GM23338 (cell line): Measurements from ENCODE around the gene TRAPPC3L. TPM values are rescaled to one million over a fixed set of nuclear protein-coding genes. Genes with fewer than 3 reads are reported as not detected.

ENCODE experiments used
- ATAC-seq: fragments of 200-7000 bp; cut with Tn5 transposase; 3 replicates; pipeline ENCODE4 v1.9.1; 2020
- DNase-seq: peaks from one replicate; pipeline ENCODE4 v3.0.0-alpha.2; 2015; ENCODE audit warnings: low spot score
- H2AFZ ChIP-seq: fragments of 200-600 bp; sonication (generic); 2 replicates; pipeline ENCODE4 v1.8.0; 2016; ENCODE audit warnings: antibody characterized with exemption, mild to moderate bottlenecking, moderate library complexity
- H3F3A ChIP-seq: fragments of 200-600 bp; sonication (generic); replicated peaks from 2 replicates; pipeline ENCODE4 v1.8.0; 2017; ENCODE audit warnings: antibody characterized with exemption, mixed run types, low read depth
- H3K27ac ChIP-seq: fragments of 200-600 bp; sonication (generic); 2 replicates; pipeline ENCODE4 v1.6.1; 2016; ENCODE audit warnings: low read depth
- H3K27me3 ChIP-seq: fragments of 200-600 bp; sonication (generic); 2 replicates; pipeline ENCODE4 v1.8.0; 2016; ENCODE audit warnings: mild to moderate bottlenecking, mixed run types, moderate library complexity; ENCODE audit not compliant: insufficient read depth
- H3K36me3 ChIP-seq: fragments of 200-600 bp; sonication (generic); 2 replicates; pipeline ENCODE4 v1.8.0; 2016; ENCODE audit warnings: mild to moderate bottlenecking; ENCODE audit not compliant: insufficient read depth
- H3K4me1 ChIP-seq: fragments of 200-600 bp; sonication (generic); 2 replicates; pipeline ENCODE4 v1.8.0; 2016; ENCODE audit warnings: mild to moderate bottlenecking, moderate library complexity; ENCODE audit not compliant: insufficient read depth
- H3K4me2 ChIP-seq: fragments of 200-600 bp; sonication (generic); 2 replicates; pipeline ENCODE4 v1.7.1; 2017; ENCODE audit warnings: mixed run types
- H3K4me3 ChIP-seq: fragments of 200-600 bp; sonication (generic); 2 replicates; pipeline ENCODE4 v1.6.1; 2016; ENCODE audit warnings: mixed run types
- H3K79me2 ChIP-seq: fragments of 200-600 bp; sonication (generic); replicated peaks from 2 replicates; pipeline ENCODE4 v1.8.0; 2017; ENCODE audit warnings: mild to moderate bottlenecking; ENCODE audit not compliant: insufficient read depth
- H3K9me2 ChIP-seq: fragments of 200-600 bp; sonication (generic); 2 replicates; pipeline ENCODE4 v1.8.0; 2017; ENCODE audit not compliant: insufficient read depth
- H4K20me1 ChIP-seq: fragments of 200-600 bp; sonication (generic); replicated peaks from 2 replicates; pipeline ENCODE4 v1.8.0; 2017; ENCODE audit warnings: mild to moderate bottlenecking; ENCODE audit not compliant: insufficient read depth
- H3K27ac Mint-ChIP-seq: 2 replicates; pipeline ENCODE4 v1.8.0; 2020; ENCODE audit warnings: inconsistent platforms, mild to moderate bottlenecking, moderate library complexity, mixed read lengths
- H3K27me3 Mint-ChIP-seq: 3 replicates; pipeline ENCODE4 v1.8.0; 2022; ENCODE audit warnings: low read depth, mild to moderate bottlenecking, moderate library complexity, mixed read lengths, inconsistent platforms; ENCODE audit not compliant: insufficient read depth, poor library complexity
- H3K36me3 Mint-ChIP-seq: 3 replicates; pipeline ENCODE4 v1.8.0; 2021; ENCODE audit warnings: low read depth, mild to moderate bottlenecking, inconsistent platforms, moderate library complexity, mixed read lengths
- H3K4me1 Mint-ChIP-seq: 3 replicates; pipeline ENCODE4 v1.8.0; 2020; ENCODE audit warnings: mild to moderate bottlenecking, inconsistent platforms, mixed read lengths
- H3K4me3 Mint-ChIP-seq: 3 replicates; pipeline ENCODE4 v1.8.0; 2021; ENCODE audit warnings: moderate library complexity, mild to moderate bottlenecking, inconsistent platforms, mixed read lengths
- H3K9me3 Mint-ChIP-seq: 3 replicates; pipeline ENCODE4 v1.8.0; 2020; ENCODE audit warnings: moderate library complexity, mild to moderate bottlenecking, inconsistent platforms, mixed read lengths
- EZH2 ChIP-seq: fragments of 200-600 bp; sonication (generic); IDR thresholded peaks from one replicate; pipeline ENCODE4 v1.8.0; 2017; ENCODE audit warnings: antibody characterized with exemption, mild to moderate bottlenecking, low read depth; ENCODE audit not compliant: unreplicated experiment
- EZH2phosphoT487 ChIP-seq: fragments of 200-600 bp; sonication (generic); IDR thresholded peaks from one replicate; pipeline ENCODE4 v1.8.1; 2018; ENCODE audit warnings: antibody characterized with exemption; ENCODE audit not compliant: unreplicated experiment
- JUNB ChIP-seq: IDR thresholded peaks from one replicate; pipeline ENCODE4 v1.6.1; 2016; ENCODE audit warnings: antibody characterized with exemption; ENCODE audit not compliant: unreplicated experiment
- NANOG ChIP-seq: IDR thresholded peaks from 2 replicates; pipeline ENCODE4 v1.6.1; 2016; ENCODE audit warnings: antibody characterized with exemption, borderline replicate concordance
- REST ChIP-seq: IDR thresholded peaks from one replicate; pipeline ENCODE4 v1.6.1; 2018; ENCODE audit warnings: antibody characterized with exemption; ENCODE audit not compliant: unreplicated experiment
- STAT1 ChIP-seq: IDR thresholded peaks from one replicate; pipeline ENCODE4 v1.6.1; 2016; ENCODE audit warnings: antibody characterized with exemption; ENCODE audit not compliant: unreplicated experiment
- ZNF114 ChIP-seq: fragments of 250-450 bp; sonication (Bioruptor Pico); IDR thresholded peaks from 2 replicates; pipeline ENCODE4 v1.5.0; 2020; ENCODE audit warnings: mild to moderate bottlenecking, moderate library complexity
- ZNF331 ChIP-seq: fragments of 250-450 bp; sonication (Bioruptor Pico); IDR thresholded peaks from 2 replicates; pipeline ENCODE4 v1.5.0; 2020; ENCODE audit warnings: low read depth, mild to moderate bottlenecking, moderate library complexity
- ZNF462 ChIP-seq: fragments of 250-450 bp; sonication (Bioruptor Pico); IDR thresholded peaks from 2 replicates; pipeline ENCODE4 v1.5.0; 2020; ENCODE audit warnings: mild to moderate bottlenecking, moderate library complexity
- polyA plus RNA-seq: library from polyadenylated mRNA; unstranded; fragments of >200 nt; fragmentation: Nextera tagmentation; extraction: Ambion mirVana; gene quantifications from 2 replicates; pipeline ENCODE4 v1.2.1, GENCODE V29; 2016
- total RNA-seq: library from RNA; depleted of rRNA; stranded (reverse); fragments of >200 nt; shearing (Covaris generic); gene quantifications from 2 replicates; pipeline ENCODE4 v1.2.3, GENCODE V29; 2014
- TF ChIP-seq, protein P1 (sequence below): IDR thresholded peaks from 2 replicates; pipeline ENCODE4 v1.6.1; 2016; ENCODE audit warnings: antibody characterized with exemption

The TRAPPC3L gene
- total and polyA plus RNA-seq, 2 experiments from 2014 or later: not detected

DNA sequence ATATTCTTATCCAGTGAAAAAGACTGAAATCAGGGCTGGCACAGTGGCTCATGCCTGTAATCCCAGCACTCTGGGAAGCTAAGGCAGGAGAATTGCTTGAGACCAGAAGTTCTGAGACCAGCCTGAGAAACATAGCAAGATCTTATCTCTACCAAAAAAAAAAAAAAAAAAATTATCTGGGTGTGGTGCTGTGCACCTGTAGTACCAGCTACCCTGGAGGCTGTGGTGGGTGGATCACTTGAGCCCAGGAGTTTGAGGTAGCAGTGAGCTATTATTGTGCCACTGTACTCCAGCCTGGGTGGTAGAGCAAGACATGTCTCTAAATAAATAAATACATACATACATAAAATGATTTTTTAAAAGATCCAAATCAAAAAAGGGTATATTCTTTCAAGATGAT lies 78.0 kb downstream of the TRAPPC3L start:
- no peak overlapping the region for H3K27ac ChIP-seq
- no peak overlapping the region for H3K4me3 ChIP-seq
- Mint-ChIP-seq H3K4me1 (peaks cover 23% of the 10 kb centered on the region), H3K4me3 (no peak overlapping the region), H3K27ac (no peak overlapping the region), H3K36me3 (no peaks in the 10 kb centered on the region), H3K9me3 (no peaks in the 10 kb centered on the region), H3K27me3 (peaks cover 12% of the 10 kb centered on the region)
- no peaks in the 10 kb centered on the region for H3K36me3 ChIP-seq
- no peaks in the 10 kb centered on the region for H4K20me1 ChIP-seq
- ATAC-seq (no peak), DNase-seq (no peak)
- TF ChIP-seq, protein P1, sequence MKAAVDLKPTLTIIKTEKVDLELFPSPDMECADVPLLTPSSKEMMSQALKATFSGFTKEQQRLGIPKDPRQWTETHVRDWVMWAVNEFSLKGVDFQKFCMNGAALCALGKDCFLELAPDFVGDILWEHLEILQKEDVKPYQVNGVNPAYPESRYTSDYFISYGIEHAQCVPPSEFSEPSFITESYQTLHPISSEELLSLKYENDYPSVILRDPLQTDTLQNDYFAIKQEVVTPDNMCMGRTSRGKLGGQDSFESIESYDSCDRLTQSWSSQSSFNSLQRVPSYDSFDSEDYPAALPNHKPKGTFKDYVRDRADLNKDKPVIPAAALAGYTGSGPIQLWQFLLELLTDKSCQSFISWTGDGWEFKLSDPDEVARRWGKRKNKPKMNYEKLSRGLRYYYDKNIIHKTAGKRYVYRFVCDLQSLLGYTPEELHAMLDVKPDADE: no peak
- no peak for TF ChIP-seq NANOG
- no peak for TF ChIP-seq JUNB
- H3K9me2 ChIP-seq: no peaks in the 10 kb centered on the region
- no peak overlapping the region for H2AFZ ChIP-seq
- no peaks in the 10 kb centered on the region for H3F3A ChIP-seq
- no peak overlapping the region for H3K4me2 ChIP-seq
- H3K4me1 ChIP-seq: no peaks in the 10 kb centered on the region; the same call in 1 of the 2 replicates
- no peaks in the 10 kb centered on the region for H3K79me2 ChIP-seq
- H3K27me3 ChIP-seq: peaks cover 16% of the 10 kb centered on the region

GRCh38 chr6:116467096-116467495 lies 78.4 kb downstream of the TRAPPC3L start:
- DNase-seq: no peak
- no peak overlapping the region for H3K27ac Mint-ChIP-seq
- Histone ChIP-seq H3K36me3 (no peaks in the 10 kb centered on the region), H3K4me3 (no peak overlapping the region), H3K9me2 (no peaks in the 10 kb centered on the region), H3K27ac (no peak overlapping the region), H3K4me2 (no peak overlapping the region), H3K4me1 (no peaks in the 10 kb centered on the region; the same call in 1 of the 2 replicates), H2AFZ (no peak overlapping the region), H4K20me1 (no peaks in the 10 kb centered on the region), H3K79me2 (no peaks in the 10 kb centered on the region), H3F3A (no peaks in the 10 kb centered on the region), H3K27me3 (peaks cover 20% of the 10 kb centered on the region)
- H3K9me3 Mint-ChIP-seq: no peaks in the 10 kb centered on the region
- H3K36me3 Mint-ChIP-seq: no peaks in the 10 kb centered on the region
- H3K4me1 Mint-ChIP-seq: peaks cover 24% of the 10 kb centered on the region
- ATAC-seq: no peak
- H3K4me3 Mint-ChIP-seq: no peak overlapping the region
- peaks cover 15% of the 10 kb centered on the region for H3K27me3 Mint-ChIP-seq
- TF ChIP-seq ZNF331 (no peak), ZNF114 (CRISPR knock-in tag) (no peak), EZH2phosphoT487 (no peak), ZNF462 (CRISPR knock-in tag) (no peak), JUNB (no peak), STAT1 (no peak), REST (no peak), EZH2 (no peak)
- TF ChIP-seq, protein P1: no peak
